Brain microvascular endothelial cell (primary cell): Measurements from ENCODE around the gene RSBN1L.

Experiments used
- DNase-seq: peaks from one replicate; pipeline ENCODE4 v3.0.0-alpha.2; 2020
- H3K27ac ChIP-seq: fragments of 250-450 bp; sonication (Bioruptor Pico); 2 replicates; pipeline ENCODE4 v1.5.1; 2020; ENCODE audit warnings: mild to moderate bottlenecking, moderate library complexity
- H3K27me3 ChIP-seq: fragments of 250-450 bp; sonication (Bioruptor Pico); replicated peaks from 2 replicates; pipeline ENCODE4 v1.5.1; 2020; ENCODE audit warnings: mild to moderate bottlenecking
- H3K36me3 ChIP-seq: fragments of 250-450 bp; sonication (Bioruptor Pico); replicated peaks from 2 replicates; pipeline ENCODE4 v1.5.1; 2020; ENCODE audit warnings: mild to moderate bottlenecking
- H3K4me3 ChIP-seq: 2 replicates; pipeline ENCODE4 v1.5.1; 2011; ENCODE audit warnings: low read depth, mild to moderate bottlenecking, control low read depth, low read length, moderate library complexity
- in situ Hi-C: cut with HindIII; loops from 2 replicates; pipeline ENCODE4 v1.10.0; 2017; ENCODE audit warnings: low sequenced_read_pairs, low pct_ligation_motif_present
- TF ChIP-seq, protein P1 (sequence below): IDR thresholded peaks from 2 replicates; pipeline ENCODE4 v1.5.1; 2011; ENCODE audit warnings: low read depth, mild to moderate bottlenecking, moderate library complexity, low read length, control low read depth, inconsistent platforms; ENCODE audit errors: missing control alignments

The RSBN1L gene

DNA sequence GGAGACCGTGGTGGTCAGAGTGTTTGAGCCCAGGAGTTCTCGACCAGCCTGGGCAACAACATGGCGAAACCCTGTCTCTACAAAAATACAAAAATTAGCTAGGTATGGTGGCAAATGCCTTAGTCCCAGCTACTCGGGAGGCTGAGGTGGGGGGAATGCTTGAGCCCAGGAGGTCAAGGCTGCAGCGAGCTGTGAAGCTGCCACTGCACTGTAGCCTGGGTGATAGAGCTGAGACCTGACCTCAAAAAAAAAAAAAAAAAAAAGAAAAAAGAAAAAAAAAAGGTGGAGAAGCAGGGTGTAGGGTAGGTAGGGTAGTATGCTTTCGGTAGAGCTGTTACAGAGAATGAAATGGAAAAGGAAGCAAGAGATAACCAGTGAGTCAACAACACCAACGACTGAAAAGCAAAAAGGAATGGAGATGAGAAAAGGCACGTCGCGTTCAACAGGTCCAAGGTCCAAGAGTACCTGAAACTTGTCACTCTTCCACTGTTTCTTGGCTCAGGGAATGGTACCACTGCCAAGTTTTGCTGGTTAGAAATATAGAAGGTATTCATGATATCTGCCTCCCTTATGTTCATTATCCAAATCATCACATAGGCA is 4.3 kb upstream of the RSBN1L start:
- peaks cover 3% of the 10 kb centered on the region for H3K36me3 ChIP-seq
- H3K27ac ChIP-seq = no peak overlapping the region
- TF ChIP-seq, protein P1, sequence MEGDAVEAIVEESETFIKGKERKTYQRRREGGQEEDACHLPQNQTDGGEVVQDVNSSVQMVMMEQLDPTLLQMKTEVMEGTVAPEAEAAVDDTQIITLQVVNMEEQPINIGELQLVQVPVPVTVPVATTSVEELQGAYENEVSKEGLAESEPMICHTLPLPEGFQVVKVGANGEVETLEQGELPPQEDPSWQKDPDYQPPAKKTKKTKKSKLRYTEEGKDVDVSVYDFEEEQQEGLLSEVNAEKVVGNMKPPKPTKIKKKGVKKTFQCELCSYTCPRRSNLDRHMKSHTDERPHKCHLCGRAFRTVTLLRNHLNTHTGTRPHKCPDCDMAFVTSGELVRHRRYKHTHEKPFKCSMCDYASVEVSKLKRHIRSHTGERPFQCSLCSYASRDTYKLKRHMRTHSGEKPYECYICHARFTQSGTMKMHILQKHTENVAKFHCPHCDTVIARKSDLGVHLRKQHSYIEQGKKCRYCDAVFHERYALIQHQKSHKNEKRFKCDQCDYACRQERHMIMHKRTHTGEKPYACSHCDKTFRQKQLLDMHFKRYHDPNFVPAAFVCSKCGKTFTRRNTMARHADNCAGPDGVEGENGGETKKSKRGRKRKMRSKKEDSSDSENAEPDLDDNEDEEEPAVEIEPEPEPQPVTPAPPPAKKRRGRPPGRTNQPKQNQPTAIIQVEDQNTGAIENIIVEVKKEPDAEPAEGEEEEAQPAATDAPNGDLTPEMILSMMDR = no peak
- no peak overlapping the region for H3K4me3 ChIP-seq
- in situ Hi-C loops = no loop called here
- no peaks in the 10 kb centered on the region for H3K27me3 ChIP-seq
- no peak for DNase-seq

DNA sequence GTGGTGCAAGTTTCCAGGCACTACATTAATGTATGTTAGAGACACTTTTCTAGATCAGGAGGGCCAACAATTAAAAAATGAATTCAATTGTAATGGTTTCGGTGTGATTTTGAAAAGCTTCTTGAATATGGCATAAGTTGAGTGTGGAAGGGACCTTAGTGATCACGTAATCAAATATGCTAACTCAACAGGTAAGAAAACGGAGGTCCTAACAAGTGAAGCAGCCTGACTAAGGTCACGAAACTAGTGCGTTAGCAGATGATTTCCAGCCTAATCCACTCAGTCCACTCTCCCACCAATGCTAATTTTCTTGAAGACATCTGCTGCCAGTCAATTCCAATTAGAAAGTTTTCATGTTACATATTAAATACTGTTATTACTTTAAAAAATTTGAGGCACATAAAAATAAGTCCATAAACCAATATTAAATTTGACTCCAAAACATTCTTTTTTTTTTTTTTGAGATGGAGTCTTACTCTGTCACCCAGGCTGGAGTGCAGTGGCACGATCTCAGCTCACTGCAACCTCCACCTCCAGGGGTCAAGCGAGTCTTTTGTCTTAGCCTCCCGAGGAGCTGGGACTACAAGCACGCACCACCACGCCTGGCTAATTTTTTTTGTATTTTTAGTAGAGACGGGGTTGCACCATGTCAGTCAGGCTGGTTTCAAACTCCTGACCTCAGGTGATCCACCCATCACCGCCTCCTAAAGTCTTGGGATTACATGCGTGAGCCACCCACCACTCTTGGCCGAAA is 2.3 kb upstream of the RSBN1L start:
- H3K27ac ChIP-seq = no peak overlapping the region
- H3K4me3 ChIP-seq = no peak overlapping the region
- no peak for DNase-seq
- peaks cover 3% of the 10 kb centered on the region for H3K36me3 ChIP-seq
- in situ Hi-C loops = no loop called here
- H3K27me3 ChIP-seq = no peaks in the 10 kb centered on the region
- TF ChIP-seq, protein P1 = no peak

DNA sequence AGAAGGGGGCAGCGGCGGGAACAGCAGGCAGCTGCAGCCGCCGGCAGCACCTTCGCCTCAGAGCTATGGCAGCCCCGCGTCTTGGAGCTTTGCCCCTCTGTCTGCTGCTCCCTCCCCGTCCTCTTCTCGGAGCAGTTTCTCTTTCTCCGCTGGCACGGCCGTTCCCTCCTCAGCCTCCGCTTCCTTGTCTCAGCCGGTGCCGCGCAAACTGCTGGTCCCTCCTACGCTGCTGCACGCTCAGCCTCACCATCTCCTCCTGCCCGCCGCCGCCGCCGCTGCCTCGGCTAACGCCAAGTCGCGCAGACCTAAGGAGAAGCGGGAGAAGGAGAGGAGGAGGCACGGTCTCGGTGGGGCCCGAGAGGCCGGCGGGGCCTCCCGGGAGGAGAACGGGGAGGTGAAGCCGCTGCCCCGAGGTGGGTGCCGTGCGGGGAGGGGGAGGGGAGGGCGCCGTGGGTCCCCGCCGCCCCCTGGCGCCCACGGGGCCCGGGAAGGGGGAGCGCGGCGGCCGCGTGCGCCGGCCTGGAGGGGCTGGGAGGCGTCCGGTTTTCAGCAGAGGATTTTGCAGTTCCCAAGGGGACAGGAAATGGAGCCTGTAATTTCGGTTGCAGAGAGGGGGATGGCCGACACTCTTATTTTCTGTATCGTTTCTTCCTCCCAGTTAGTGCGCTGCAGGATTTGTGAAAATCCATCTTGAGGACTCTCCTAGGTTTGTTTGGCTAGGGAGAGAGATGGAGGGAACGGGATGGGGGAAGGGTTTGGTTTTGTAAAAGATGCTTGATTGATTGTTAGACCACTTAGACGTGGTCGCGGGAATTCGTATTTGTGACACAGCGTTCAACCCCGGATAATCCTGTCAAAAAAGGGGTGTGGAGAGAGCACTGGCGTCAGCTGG is 630 bp downstream of the RSBN1L start:
- DNase-seq = peak; percentile 24
- in situ Hi-C loops = no loop called here
- Histone ChIP-seq H3K27me3 (no peaks in the 10 kb centered on the region), H3K36me3 (no peaks in the 10 kb centered on the region), H3K4me3 (peak overlapping the region; percentile 96), H3K27ac (peak overlapping the region; percentile 70)
- TF ChIP-seq, protein P1 = no peak

DNA sequence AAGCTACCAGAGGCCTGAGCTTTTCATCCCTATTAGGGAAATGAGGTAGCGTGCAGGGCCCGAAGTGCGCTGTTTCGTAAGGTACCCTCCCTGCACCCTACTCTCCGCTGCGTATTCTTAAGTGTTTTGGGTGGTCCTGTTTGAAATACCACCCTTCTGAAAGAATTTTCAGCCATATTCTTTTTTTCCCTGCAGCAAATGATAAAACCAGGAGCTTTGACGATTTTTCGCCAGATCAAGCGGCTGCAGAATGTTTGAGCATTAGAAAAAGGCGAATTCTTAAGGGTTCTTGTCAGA is 1.2 kb downstream of the RSBN1L start:
- in situ Hi-C loops = no loop called here
- peak overlapping the region; percentile 96 for H3K4me3 ChIP-seq
- TF ChIP-seq, protein P1 = no peak
- peak overlapping the region; percentile 70 for H3K27ac ChIP-seq
- H3K27me3 ChIP-seq = no peaks in the 10 kb centered on the region
- DNase-seq = no peak
- H3K36me3 ChIP-seq = no peaks in the 10 kb centered on the region

DNA sequence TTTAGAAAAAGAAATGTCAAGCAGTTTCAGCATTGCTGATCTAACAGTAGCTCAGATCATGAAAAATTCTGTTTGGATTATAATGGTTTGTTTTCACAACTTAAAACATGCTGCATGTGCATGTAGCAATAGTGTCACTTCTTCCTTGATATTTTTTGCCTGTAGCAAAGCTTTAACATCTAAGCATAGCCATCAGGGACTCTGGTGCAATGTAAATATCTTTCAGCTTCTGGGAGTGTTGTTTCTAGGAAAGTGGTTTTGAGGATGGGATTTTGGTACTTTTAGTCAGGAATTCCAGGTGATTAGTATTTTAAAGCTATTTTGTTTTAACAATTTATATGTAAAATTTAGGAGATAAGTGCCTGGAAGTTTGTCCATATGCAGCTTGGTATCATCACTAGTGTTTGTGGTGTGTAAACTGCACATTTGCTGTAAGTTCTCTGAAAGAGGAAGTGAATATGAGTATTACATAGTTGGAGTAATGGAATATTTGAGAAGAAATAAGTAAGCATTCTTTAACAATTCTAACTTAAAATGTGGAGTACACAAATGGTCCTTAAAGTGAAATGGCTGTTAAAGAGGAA is 1.9 kb downstream of the RSBN1L start:
- TF ChIP-seq, protein P1 = no peak
- DNase-seq = no peak
- Histone ChIP-seq H3K27me3 (no peaks in the 10 kb centered on the region), H3K36me3 (no peaks in the 10 kb centered on the region), H3K27ac (no peak overlapping the region), H3K4me3 (peak overlapping the region; percentile 96)
- in situ Hi-C loops = no loop called here
